Trophoblast cell (in vitro differentiated cells and primary cell): ENCODE measurements around the gene GLI1.

ENCODE experiments used
- DNase-seq, 2 donors: peaks; one replicate each; pipeline ENCODE4 v3.0.0-alpha.2; 2016
- H2AFZ ChIP-seq: 2 replicates; pipeline ENCODE4 v1.6.1; 2013; ENCODE audit warnings: low read length, moderate library complexity, mild to moderate bottlenecking; ENCODE audit not compliant: insufficient read depth, poor library complexity
- H2AK5ac ChIP-seq: 2 replicates; pipeline ENCODE4 v1.6.1; 2013; ENCODE audit warnings: mild to moderate bottlenecking, low read length
- H2BK120ac ChIP-seq: 2 replicates; pipeline ENCODE4 v1.6.1; 2013; ENCODE audit warnings: low read length, mild to moderate bottlenecking, moderate library complexity; ENCODE audit not compliant: insufficient read depth, poor library complexity
- H2BK12ac ChIP-seq: 2 replicates; pipeline ENCODE4 v1.6.1; 2013; ENCODE audit warnings: mild to moderate bottlenecking, low read length, moderate library complexity
- H2BK5ac ChIP-seq: 2 replicates; pipeline ENCODE4 v1.6.1; 2013; ENCODE audit warnings: low read length, low read depth, moderate library complexity, mild to moderate bottlenecking; ENCODE audit not compliant: poor library complexity
- H3K14ac ChIP-seq: 2 replicates; pipeline ENCODE4 v1.6.1; 2013; ENCODE audit warnings: mild to moderate bottlenecking, low read length
- H3K18ac ChIP-seq: 2 replicates; pipeline ENCODE4 v1.6.1; 2013; ENCODE audit warnings: mild to moderate bottlenecking, low read length
- H3K23ac ChIP-seq: 2 replicates; pipeline ENCODE4 v1.6.1; 2013; ENCODE audit warnings: low read length
- H3K27ac ChIP-seq: 2 replicates; pipeline ENCODE4 v1.5.1; 2013; ENCODE audit warnings: low read depth, mild to moderate bottlenecking, inconsistent platforms, low read length, moderate library complexity
- H3K27me3 ChIP-seq: 2 replicates; pipeline ENCODE4 v1.6.1; 2013; ENCODE audit warnings: inconsistent platforms, mild to moderate bottlenecking, low read length, moderate library complexity; ENCODE audit not compliant: insufficient read depth
- H3K36me3 ChIP-seq, 2 experiments: 1 replicate in 1 of 2; 2 replicates in 1 of 2; pipeline ENCODE4 v1.6.1; 2013; ENCODE audit warnings: low read length in 2 of 2, mild to moderate bottlenecking in 2 of 2, moderate library complexity in 1 of 2; ENCODE audit not compliant: insufficient read depth in 2 of 2, control insufficient read depth in 1 of 2
- H3K4ac ChIP-seq: 2 replicates; pipeline ENCODE4 v1.6.1; 2013; ENCODE audit warnings: low read depth, mild to moderate bottlenecking, low read length, moderate library complexity
- H3K4me1 ChIP-seq, 2 experiments: 1 replicate in 1 of 2; 2 replicates in 1 of 2; pipeline ENCODE4 v1.6.1; 2013; ENCODE audit warnings: low read length in 2 of 2, mild to moderate bottlenecking in 2 of 2, moderate library complexity in 1 of 2; ENCODE audit not compliant: insufficient read depth in 2 of 2, control insufficient read depth in 1 of 2
- H3K4me2 ChIP-seq: 2 replicates; pipeline ENCODE4 v1.6.1; 2013; ENCODE audit warnings: inconsistent platforms, mild to moderate bottlenecking, low read length, moderate library complexity
- H3K4me3 ChIP-seq: 2 replicates; pipeline ENCODE4 v1.5.1; 2013; ENCODE audit warnings: mild to moderate bottlenecking, low read depth, low read length, inconsistent platforms
- H3K79me1 ChIP-seq: one replicate; pipeline ENCODE4 v1.6.1; 2013; ENCODE audit warnings: low read length
- H3K79me2 ChIP-seq: 2 replicates; pipeline ENCODE4 v1.6.1; 2013; ENCODE audit warnings: low read length, mild to moderate bottlenecking; ENCODE audit not compliant: control insufficient read depth, insufficient read depth, poor library complexity
- H3K9ac ChIP-seq: 2 replicates; pipeline ENCODE4 v1.6.1; 2013; ENCODE audit warnings: mild to moderate bottlenecking, low read length
- H3K9me3 ChIP-seq: 2 replicates; pipeline ENCODE4 v1.6.1; 2013; ENCODE audit warnings: low read depth, mild to moderate bottlenecking, control low read depth, inconsistent platforms, low read length; ENCODE audit not compliant: insufficient read depth
- H4K12ac ChIP-seq: 2 replicates; pipeline ENCODE4 v1.6.1; 2013; ENCODE audit warnings: low read depth, mild to moderate bottlenecking, low read length, moderate library complexity
- H4K8ac ChIP-seq: 2 replicates; pipeline ENCODE4 v1.6.1; 2013; ENCODE audit warnings: low read depth, mild to moderate bottlenecking, low read length, moderate library complexity
- H4K91ac ChIP-seq: one replicate; pipeline ENCODE4 v1.6.1; 2013; ENCODE audit warnings: low read depth, mild to moderate bottlenecking, low read length, moderate library complexity
- WGBS: extraction: QIAGEN DNeasy Blood & Tissue Kit; methylation state at CpG from one replicate; pipeline ENCODE4 v1.1.7; 2013; ENCODE audit warnings: missing lambda C conversion rate; ENCODE audit not compliant: insufficient read length, insufficient coverage; ENCODE audit errors: extremely low coverage; 5-methylcytosine and 5-hydroxymethylcytosine counted together

The GLI1 gene

GRCh38 chr12:57477710-57478681 lies 18.4 kb downstream of the GLI1 start:
- Histone ChIP-seq H4K12ac (no peak overlapping the region), H2BK5ac (no peak overlapping the region), H2AK5ac (no peak overlapping the region), H3K9me3 (no peaks in the 10 kb centered on the region), H3K27me3 (peaks cover 34% of the 10 kb centered on the region), H3K79me1 (no peaks in the 10 kb centered on the region), H4K91ac (no peak overlapping the region), H3K4me3 (no peak overlapping the region), H3K4ac (no peak overlapping the region), H3K36me3 (no peaks in the 10 kb centered on the region), H2BK120ac (no peak overlapping the region), H3K18ac (no peak overlapping the region), H3K27ac (no peak overlapping the region), H3K9ac (no peak overlapping the region), H3K4me2 (no peak overlapping the region), H3K4me1 (peaks cover 7 to 11% of the 10 kb centered on the region in 2 experiments), H4K8ac (no peak overlapping the region), H2AFZ (no peak overlapping the region), H2BK12ac (no peak overlapping the region), H3K79me2 (no peaks in the 10 kb centered on the region), H3K23ac (no peak overlapping the region), H3K14ac (no peak overlapping the region)
- WGBS = no CpG with 5 or more reads among the region's 12 CpGs
- DNase-seq = peak; percentile 26 to 38

GRCh38 chr12:57479043-57479375 lies 19.4 kb downstream of the GLI1 start:
- no CpG with 5 or more reads among the region's 10 CpGs for WGBS
- H3K4me2 ChIP-seq = no peak overlapping the region
- no peak overlapping the region for H2BK120ac ChIP-seq
- no peak overlapping the region for H2BK12ac ChIP-seq
- no peak overlapping the region for H3K4me3 ChIP-seq
- no peak overlapping the region for H2BK5ac ChIP-seq
- H2AFZ ChIP-seq = no peak overlapping the region
- H3K14ac ChIP-seq = no peak overlapping the region
- H4K8ac ChIP-seq = no peak overlapping the region
- H2AK5ac ChIP-seq = no peak overlapping the region
- DNase-seq = no peak
- no peak overlapping the region for H3K4ac ChIP-seq
- H3K4me1 ChIP-seq = peaks cover 11 to 13% of the 10 kb centered on the region in 2 experiments
- no peaks in the 10 kb centered on the region for H3K79me2 ChIP-seq
- H3K79me1 ChIP-seq = no peaks in the 10 kb centered on the region
- no peak overlapping the region for H4K12ac ChIP-seq
- H3K18ac ChIP-seq = no peak overlapping the region
- H4K91ac ChIP-seq = no peak overlapping the region
- H3K27me3 ChIP-seq = peaks cover 28% of the 10 kb centered on the region
- no peaks in the 10 kb centered on the region for H3K36me3 ChIP-seq
- no peak overlapping the region for H3K23ac ChIP-seq
- H3K9me3 ChIP-seq = no peaks in the 10 kb centered on the region
- no peak overlapping the region for H3K27ac ChIP-seq
- H3K9ac ChIP-seq = no peak overlapping the region

GRCh38 chr12:57479376-57480115 lies 20.0 kb downstream of the GLI1 start, which contains the start of gene ARHGAP9:
Gene ARHGAP9 (minus strand): TSS chr12:57479866. CDS start chr12:57479406, 460 bp downstream.
- Histone ChIP-seq H2BK12ac (no peak within 1 kb of the TSS), H4K12ac (no peak within 1 kb of the TSS), H3K9ac (no peak within 1 kb of the TSS), H3K4me2 (no peak within 1 kb of the TSS), H2AFZ (no peak within 1 kb of the TSS), H3K27ac (no peak within 1 kb of the TSS), H3K23ac (no peak within 1 kb of the TSS), H3K9me3 (no peaks in the 10 kb centered on the region), H3K4me3 (no peak within 1 kb of the TSS), H2BK120ac (no peak within 1 kb of the TSS), H2AK5ac (no peak within 1 kb of the TSS), H3K18ac (no peak within 1 kb of the TSS), H3K79me2 (no peaks in the 10 kb centered on the region), H3K27me3 (peaks cover 22% of the 10 kb centered on the region), H2BK5ac (no peak within 1 kb of the TSS), H3K36me3 (no peaks in the 10 kb centered on the region), H3K79me1 (no peaks in the 10 kb centered on the region), H3K4ac (no peak within 1 kb of the TSS), H3K4me1 (peaks cover 11 to 13% of the 10 kb centered on the region in 2 experiments), H4K8ac (no peak within 1 kb of the TSS), H3K14ac (no peak within 1 kb of the TSS), H4K91ac (no peak within 1 kb of the TSS)
- DNase-seq = no peak
- no CpG with 5 or more reads among the region's 6 CpGs for WGBS

- H3K18ac ChIP-seq = no peak overlapping the region
- H2BK120ac ChIP-seq = no peak overlapping the region
- no peaks in the 10 kb centered on the region for H3K9me3 ChIP-seq
- no peak overlapping the region for H3K4me3 ChIP-seq
- WGBS = no CpG with 5 or more reads among the region's 1 CpG
- H4K12ac ChIP-seq = no peak overlapping the region
- H3K4me2 ChIP-seq = no peak overlapping the region
- no peak overlapping the region for H4K91ac ChIP-seq
- H2BK12ac ChIP-seq = no peak overlapping the region
- no peak overlapping the region for H4K8ac ChIP-seq
- H2AFZ ChIP-seq = no peak overlapping the region
- no peaks in the 10 kb centered on the region for H3K36me3 ChIP-seq
- H3K4ac ChIP-seq = no peak overlapping the region
- no peak for DNase-seq
- no peak overlapping the region for H3K27ac ChIP-seq
- H3K79me1 ChIP-seq = no peaks in the 10 kb centered on the region
- H3K79me2 ChIP-seq = no peaks in the 10 kb centered on the region
- peaks cover 3 to 4% of the 10 kb centered on the region in 2 experiments for H3K4me1 ChIP-seq
- H3K27me3 ChIP-seq = peaks cover 1% of the 10 kb centered on the region
- H2BK5ac ChIP-seq = no peak overlapping the region
- no peak overlapping the region for H2AK5ac ChIP-seq
- no peak overlapping the region for H3K14ac ChIP-seq
- no peak overlapping the region for H3K9ac ChIP-seq
- no peak overlapping the region for H3K23ac ChIP-seq
Observed at GRCh38 chr12:57481671-57482070, 22.1 kb downstream of the GLI1 start.
